Stimulated activated CD8-positive, alpha-beta memory T cell treated with anti-CD3 and anti-CD28 coated beads, Interleukin-12 subunit alpha, Interleukin-12 subunit beta, amount 100 ng/mL, for 1 hour (primary cell): Measurements from ENCODE around the gene FRMD1.

Source experiments
- DNase-seq: peaks from one replicate; pipeline ENCODE4 v3.0.0-alpha.2; 2020; ENCODE audit warnings: low read depth

FRMD1 gene

GRCh38 chr6:168095171-168095691, 16.2 kb upstream of the FRMD1 start:
- DNase-seq = no peak

GRCh38 chr6:168093634-168094033, 14.6 kb upstream of the FRMD1 start:
- DNase-seq = no peak

- no peak for DNase-seq
Measured at GRCh38 chr6:168093071-168093505, 14.1 kb upstream of the FRMD1 start.

GRCh38 chr6:168092541-168092940, 13.5 kb upstream of the FRMD1 start:
- DNase-seq = no peak

- no peak for DNase-seq
Measured at GRCh38 chr6:168091381-168092264, 12.6 kb upstream of the FRMD1 start.

- no peak for DNase-seq
Measured at GRCh38 chr6:168090706-168091105, 11.7 kb upstream of the FRMD1 start.

GRCh38 chr6:168090064-168090690, 11.2 kb upstream of the FRMD1 start:
- no peak for DNase-seq

- DNase-seq = no peak
Measured at GRCh38 chr6:168089186-168090063, 10.4 kb upstream of the FRMD1 start.

GRCh38 chr6:168088161-168089053, 9.4 kb upstream of the FRMD1 start:
- no peak for DNase-seq

GRCh38 chr6:168087436-168088160, 8.6 kb upstream of the FRMD1 start:
- DNase-seq = no peak

GRCh38 chr6:168086616-168087015, 7.6 kb upstream of the FRMD1 start:
- DNase-seq = no peak

GRCh38 chr6:168086066-168086465, 7.1 kb upstream of the FRMD1 start:
- DNase-seq = no peak

- DNase-seq = no peak
Measured at GRCh38 chr6:168084465-168085160, 5.6 kb upstream of the FRMD1 start.

GRCh38 chr6:168083514-168083885, 4.5 kb upstream of the FRMD1 start:
- DNase-seq = no peak

GRCh38 chr6:168082860-168083513, 4.0 kb upstream of the FRMD1 start:
- DNase-seq = no peak

GRCh38 chr6:168081858-168082546, 3.0 kb upstream of the FRMD1 start:
- no peak for DNase-seq

- no peak for DNase-seq
Measured at GRCh38 chr6:168080393-168081077, 1.5 kb upstream of the FRMD1 start.
